Measurements from ENCODE around the gene GPC6. TPM values are rescaled to one million over a fixed set of nuclear protein-coding genes. Genes with fewer than 3 reads are reported as not detected.
"Not testable (repeated sequence)": the region's sequence is repeated elsewhere in the genome, so short reads cannot be mapped to it uniquely, and the experiment has no call there.

The GPC6 gene
- total RNA-seq, 4 donors from 2014 or later = 2.7 to 5.7 (median 4.4) TPM

- no peak for DNase-seq (ENCODE audit: low spot score in 2 of 2)
- H3K27ac ChIP-seq = no peak overlapping the region
- H3K27me3 ChIP-seq = no peaks in the 10 kb centered on the region
- TF ChIP-seq POLR2A (IDR thresholded peaks at IDR 0.05) = no peak
- TF ChIP-seq EP300 (IDR thresholded peaks at IDR 0.05) = no peak
- no peak for TF ChIP-seq CTCF (IDR thresholded peaks at IDR 0.05)
- no peak for TF ChIP-seq POLR2AphosphoS5 (IDR thresholded peaks at IDR 0.05)
- no peak overlapping the region for H3K4me3 ChIP-seq
- WGBS = 87% methylated on average over 3 of the region's 3 CpGs
- H3K36me3 ChIP-seq = no peaks in the 10 kb centered on the region
- H3K9me3 ChIP-seq = no peaks in the 10 kb centered on the region
- H3K4me1 ChIP-seq = no peaks in the 10 kb centered on the region
Observed at GRCh38 chr13:94205896-94206295, 979.3 kb downstream of the GPC6 start.

GRCh38 chr13:94209117-94209516 lies 982.5 kb downstream of the GPC6 start:
- Histone ChIP-seq H3K4me1 (no peaks in the 10 kb centered on the region), H3K27me3 (no peaks in the 10 kb centered on the region), H3K27ac (no peak overlapping the region), H3K4me3 (no peak overlapping the region), H3K9me3 (no peaks in the 10 kb centered on the region), H3K36me3 (no peaks in the 10 kb centered on the region)
- TF ChIP-seq CTCF (IDR thresholded peaks at IDR 0.05) (no peak), EP300 (IDR thresholded peaks at IDR 0.05) (no peak), POLR2A (IDR thresholded peaks at IDR 0.05) (no peak), POLR2AphosphoS5 (IDR thresholded peaks at IDR 0.05) (no peak)
- DNase-seq (ENCODE audit: low spot score in 2 of 2) = no peak

- not testable (repeated sequence) for H3K27ac ChIP-seq; H3K27me3 ChIP-seq; H3K4me3 ChIP-seq; H3K4me1 ChIP-seq; DNase-seq (ENCODE audit: low spot score in 2 of 2); H3K9me3 ChIP-seq; H3K36me3 ChIP-seq
- WGBS = 95% methylated on average over 4 of the region's 4 CpGs
Observed at GRCh38 chr13:94209913-94210312, 983.3 kb downstream of the GPC6 start.

- no peaks in the 10 kb centered on the region for H3K4me1 ChIP-seq
- H3K27me3 ChIP-seq = no peaks in the 10 kb centered on the region
- no peak overlapping the region for H3K4me3 ChIP-seq
- H3K27ac ChIP-seq = no peak overlapping the region
- TF ChIP-seq POLR2A (IDR thresholded peaks at IDR 0.05) = no peak
- no peak for TF ChIP-seq CTCF (IDR thresholded peaks at IDR 0.05)
- no peak for TF ChIP-seq EP300 (IDR thresholded peaks at IDR 0.05)
- 62% methylated on average over 5 of the region's 5 CpGs for WGBS
- no peaks in the 10 kb centered on the region for H3K9me3 ChIP-seq
- no peaks in the 10 kb centered on the region for H3K36me3 ChIP-seq
- DNase-seq (ENCODE audit: low spot score in 2 of 2) = no peak
Observed at GRCh38 chr13:94210816-94211215, 984.2 kb downstream of the GPC6 start.

GRCh38 chr13:94212196-94212595 lies 985.6 kb downstream of the GPC6 start:
- Histone ChIP-seq H3K27me3 (no peaks in the 10 kb centered on the region), H3K4me3 (no peak overlapping the region), H3K9me3 (no peaks in the 10 kb centered on the region), H3K36me3 (no peaks in the 10 kb centered on the region), H3K4me1 (no peaks in the 10 kb centered on the region), H3K27ac (no peak overlapping the region)
- no peak for DNase-seq (ENCODE audit: low spot score in 2 of 2)
- TF ChIP-seq POLR2AphosphoS5 (IDR thresholded peaks at IDR 0.05) = no peak
- no peak for TF ChIP-seq POLR2A (IDR thresholded peaks at IDR 0.05)
- no peak for TF ChIP-seq CTCF (IDR thresholded peaks at IDR 0.05)
- no peak for TF ChIP-seq EP300 (IDR thresholded peaks at IDR 0.05)

- H3K27ac ChIP-seq = no peak overlapping the region
- TF ChIP-seq EP300 (IDR thresholded peaks at IDR 0.05) (no peak), POLR2A (IDR thresholded peaks at IDR 0.05) (no peak), CTCF (IDR thresholded peaks at IDR 0.05) (no peak), POLR2AphosphoS5 (IDR thresholded peaks at IDR 0.05) (no peak)
- no peaks in the 10 kb centered on the region for H3K4me1 ChIP-seq
- DNase-seq (ENCODE audit: low spot score in 2 of 2) = no peak
- WGBS = 60% methylated on average over 1 of the region's 1 CpG
- H3K9me3 ChIP-seq = no peaks in the 10 kb centered on the region
- H3K4me3 ChIP-seq = no peak overlapping the region
- H3K27me3 ChIP-seq = no peaks in the 10 kb centered on the region
- H3K36me3 ChIP-seq = no peaks in the 10 kb centered on the region
Observed at GRCh38 chr13:94214121-94214520, 987.5 kb downstream of the GPC6 start.

All from suprapubic skin (tissue), 4 donors.